HFFc6 (cell line): ENCODE data around the gene LMTK2. TPM values are rescaled to one million over a fixed set of nuclear protein-coding genes. Genes with fewer than 3 reads are reported as not detected.

ENCODE experiments used
- DNase-seq: peaks from one replicate; pipeline ENCODE4 v3.0.0-alpha.2; 2018
- H3K27ac Mint-ChIP-seq: 2 replicates; pipeline ENCODE4 v1.8.0; 2020; ENCODE audit warnings: mild to moderate bottlenecking, mixed read lengths
- H3K27me3 Mint-ChIP-seq: 2 replicates; pipeline ENCODE4 v1.8.0; 2021; ENCODE audit warnings: mild to moderate bottlenecking, moderate library complexity, mixed read lengths; ENCODE audit not compliant: insufficient read depth
- H3K36me3 Mint-ChIP-seq: 2 replicates; pipeline ENCODE4 v1.8.0; 2021; ENCODE audit warnings: low read depth, mixed read lengths
- H3K4me1 Mint-ChIP-seq: 2 replicates; pipeline ENCODE4 v1.8.0; 2020; ENCODE audit warnings: low read depth, mixed read lengths
- H3K4me3 Mint-ChIP-seq: 2 replicates; pipeline ENCODE4 v1.8.0; 2020; ENCODE audit warnings: mild to moderate bottlenecking, moderate library complexity, mixed read lengths
- H3K9me3 Mint-ChIP-seq: 2 replicates; pipeline ENCODE4 v1.8.0; 2020; ENCODE audit warnings: mild to moderate bottlenecking, mixed read lengths
- total RNA-seq, 6 experiments: library from RNA; stranded (reverse); fragmentation: NEBNext Ultra II Directional; extraction: Animal tissue kit (Norgen Biotek cat#: 25700); gene quantifications; 2 replicates in 1 of 6; 3 replicates in 5 of 6; pipeline ENCODE4 v1.2.3, GENCODE V29; 2021
- TF ChIP-seq, protein P1 (sequence below): fragments of 200-600 bp; sonication (generic); IDR thresholded peaks from 2 replicates; pipeline ENCODE4 v1.5.0; 2021; ENCODE audit warnings: antibody characterized with exemption, mild to moderate bottlenecking

LMTK2 gene
- total RNA-seq, 6 experiments from 2014 or later: 9.2 to 13.5 (median 10.0) TPM

DNA sequence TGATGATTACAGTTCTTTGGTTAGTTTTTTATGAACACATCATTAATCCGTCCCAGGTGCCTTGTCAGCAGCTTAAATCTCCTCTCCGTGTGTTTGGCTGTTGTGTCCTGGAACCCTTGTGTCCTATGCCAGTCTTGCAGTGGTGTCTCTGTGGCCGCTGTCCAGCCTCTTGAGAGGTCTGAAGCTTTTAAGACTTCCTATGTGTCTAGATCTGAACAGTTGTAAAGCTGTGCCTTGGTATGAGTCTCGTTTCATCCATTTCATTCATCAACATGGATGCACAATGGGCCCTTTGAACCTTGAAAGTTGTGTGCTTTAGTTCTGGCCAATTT, 16.7 kb downstream of the LMTK2 start:
- Mint-ChIP-seq H3K4me1 (peaks cover 27% of the 10 kb centered on the region), H3K4me3 (no peak overlapping the region), H3K27ac (no peak overlapping the region), H3K9me3 (no peaks in the 10 kb centered on the region), H3K27me3 (no peaks in the 10 kb centered on the region; the same call in 1 of the 2 replicates), H3K36me3 (no peaks in the 10 kb centered on the region)
- no peak for DNase-seq
- TF ChIP-seq, protein P1, sequence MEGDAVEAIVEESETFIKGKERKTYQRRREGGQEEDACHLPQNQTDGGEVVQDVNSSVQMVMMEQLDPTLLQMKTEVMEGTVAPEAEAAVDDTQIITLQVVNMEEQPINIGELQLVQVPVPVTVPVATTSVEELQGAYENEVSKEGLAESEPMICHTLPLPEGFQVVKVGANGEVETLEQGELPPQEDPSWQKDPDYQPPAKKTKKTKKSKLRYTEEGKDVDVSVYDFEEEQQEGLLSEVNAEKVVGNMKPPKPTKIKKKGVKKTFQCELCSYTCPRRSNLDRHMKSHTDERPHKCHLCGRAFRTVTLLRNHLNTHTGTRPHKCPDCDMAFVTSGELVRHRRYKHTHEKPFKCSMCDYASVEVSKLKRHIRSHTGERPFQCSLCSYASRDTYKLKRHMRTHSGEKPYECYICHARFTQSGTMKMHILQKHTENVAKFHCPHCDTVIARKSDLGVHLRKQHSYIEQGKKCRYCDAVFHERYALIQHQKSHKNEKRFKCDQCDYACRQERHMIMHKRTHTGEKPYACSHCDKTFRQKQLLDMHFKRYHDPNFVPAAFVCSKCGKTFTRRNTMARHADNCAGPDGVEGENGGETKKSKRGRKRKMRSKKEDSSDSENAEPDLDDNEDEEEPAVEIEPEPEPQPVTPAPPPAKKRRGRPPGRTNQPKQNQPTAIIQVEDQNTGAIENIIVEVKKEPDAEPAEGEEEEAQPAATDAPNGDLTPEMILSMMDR: no peak

DNA sequence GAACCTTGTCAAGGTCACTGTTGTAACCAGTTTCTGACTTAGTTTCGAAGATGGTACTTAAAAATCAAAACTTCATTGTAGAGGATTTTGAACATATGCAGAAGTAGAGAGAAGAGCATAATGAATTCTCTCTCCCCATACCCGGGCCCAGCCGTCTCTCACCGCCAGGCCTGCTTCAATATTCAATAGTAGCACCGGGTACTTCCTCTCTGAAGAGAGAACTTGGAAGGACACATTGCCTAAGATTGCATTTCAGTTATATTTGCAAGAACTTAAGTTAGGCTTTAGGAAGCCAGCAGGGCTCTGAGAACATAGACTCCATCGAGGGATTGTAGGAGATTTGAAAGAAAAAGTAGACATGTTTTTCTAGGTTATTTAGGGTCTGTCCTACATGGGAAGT, 19.1 kb downstream of the LMTK2 start:
- DNase-seq: no peak
- peaks cover 5% of the 10 kb centered on the region; the same call in 1 of the 2 replicates for H3K4me1 Mint-ChIP-seq
- H3K27ac Mint-ChIP-seq: no peak overlapping the region
- no peak overlapping the region for H3K4me3 Mint-ChIP-seq
- H3K27me3 Mint-ChIP-seq: no peaks in the 10 kb centered on the region; the same call in none of the 2 replicates
- TF ChIP-seq, protein P1: no peak
- no peaks in the 10 kb centered on the region for H3K9me3 Mint-ChIP-seq
- H3K36me3 Mint-ChIP-seq: no peaks in the 10 kb centered on the region

DNA sequence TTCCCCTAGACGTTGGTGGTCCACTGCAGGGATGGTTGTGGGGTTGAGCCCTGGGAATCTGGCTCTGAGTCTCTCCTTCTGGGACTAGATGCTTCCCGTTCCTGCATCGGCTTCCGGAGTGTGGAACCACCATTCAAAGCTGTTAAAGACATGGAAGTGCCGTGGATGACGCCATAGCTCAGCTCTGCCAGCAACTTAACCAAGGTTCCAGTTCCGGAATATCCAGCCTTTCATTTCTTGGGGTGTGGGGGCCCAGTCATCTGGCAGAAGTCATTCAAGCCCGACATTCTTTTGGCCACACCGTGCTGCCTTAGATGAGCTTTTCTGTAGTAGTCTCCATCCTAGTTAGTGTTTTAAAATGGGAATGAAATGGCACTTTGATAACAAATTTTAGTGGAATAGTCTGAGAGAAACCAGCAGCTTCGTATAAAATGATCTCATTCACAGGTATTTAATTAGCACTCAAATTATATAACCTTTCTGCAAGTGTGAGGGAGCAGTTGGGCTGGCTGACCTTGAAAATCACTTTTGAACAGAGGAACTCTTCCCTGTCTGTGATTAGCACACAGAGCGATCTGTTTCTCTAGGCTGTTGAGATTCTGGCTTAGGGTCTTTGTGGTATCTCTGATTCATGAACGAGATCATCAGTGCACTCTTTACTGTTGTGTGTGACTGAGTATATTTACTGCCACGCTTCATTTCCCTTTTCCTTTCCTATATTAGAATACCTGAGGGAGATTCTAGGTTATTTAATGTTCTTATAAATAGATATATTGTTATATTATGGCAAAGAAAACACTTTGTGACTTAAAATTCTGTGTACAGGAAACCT, 19.9 kb downstream of the LMTK2 start:
- TF ChIP-seq, protein P1: no peak
- Mint-ChIP-seq H3K27me3 (no peaks in the 10 kb centered on the region; the same call in none of the 2 replicates), H3K36me3 (no peaks in the 10 kb centered on the region), H3K9me3 (no peaks in the 10 kb centered on the region), H3K4me3 (no peak overlapping the region), H3K4me1 (peaks cover 12% of the 10 kb centered on the region), H3K27ac (no peak overlapping the region)
- no peak for DNase-seq

DNA sequence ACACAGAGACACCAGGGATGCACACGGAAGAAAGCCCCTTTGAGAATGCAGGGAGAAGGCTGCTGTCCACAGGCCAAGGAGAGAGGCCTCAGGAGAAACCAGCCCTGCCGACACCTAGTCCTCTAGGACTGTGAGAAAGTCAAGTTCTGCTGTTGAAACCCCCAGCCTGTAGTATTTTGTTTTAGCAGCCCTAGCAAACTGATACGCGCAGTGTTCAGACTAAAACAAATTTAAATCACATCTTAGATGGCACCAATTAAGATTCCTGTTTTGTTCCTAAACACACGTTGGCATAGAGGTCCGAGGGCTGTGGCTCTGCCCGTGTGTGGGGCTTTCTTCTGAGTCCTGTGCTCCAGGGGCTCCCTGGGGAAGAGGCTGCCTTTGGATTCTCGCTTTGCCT, 21.7 kb downstream of the LMTK2 start:
- H3K36me3 Mint-ChIP-seq: no peaks in the 10 kb centered on the region
- peaks cover 24% of the 10 kb centered on the region for H3K4me1 Mint-ChIP-seq
- no peak overlapping the region for H3K27ac Mint-ChIP-seq

DNA sequence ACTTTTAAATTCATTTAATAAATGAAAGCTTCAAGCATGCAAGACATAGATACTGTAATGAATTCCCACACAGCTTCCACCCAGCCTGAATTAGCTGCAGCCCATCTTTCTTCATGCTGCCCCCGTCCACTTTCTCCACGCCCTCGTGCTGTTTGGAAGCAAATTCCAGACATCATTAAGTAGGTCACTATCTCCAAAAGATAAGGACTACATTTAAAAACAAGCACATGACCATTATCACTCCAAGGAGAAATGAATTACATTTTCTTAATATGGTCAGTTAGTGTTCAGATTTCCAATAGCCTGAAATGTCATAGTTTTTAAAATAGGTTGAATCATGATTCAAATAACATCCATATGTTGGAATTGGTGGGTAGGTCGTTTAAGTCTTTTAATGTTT, 24.3 kb downstream of the LMTK2 start:
- H3K27ac Mint-ChIP-seq: no peak overlapping the region
- peaks cover 39% of the 10 kb centered on the region for H3K4me1 Mint-ChIP-seq
- H3K27me3 Mint-ChIP-seq: no peaks in the 10 kb centered on the region; the same call in none of the 2 replicates
- TF ChIP-seq, protein P1: no peak
- H3K9me3 Mint-ChIP-seq: no peaks in the 10 kb centered on the region
- H3K4me3 Mint-ChIP-seq: no peak overlapping the region
- H3K36me3 Mint-ChIP-seq: no peaks in the 10 kb centered on the region
- DNase-seq: no peak

More for the DNA sequence above, 21.7 kb downstream of the LMTK2 start:
- Mint-ChIP-seq H3K27me3 (no peaks in the 10 kb centered on the region; the same call in none of the 2 replicates), H3K9me3 (no peaks in the 10 kb centered on the region), H3K4me3 (no peak overlapping the region)
- TF ChIP-seq, protein P1: no peak
- DNase-seq: no peak
